Measurements from ENCODE around the gene DPH6.
"Not testable (repeated sequence)": the region's sequence is repeated elsewhere in the genome, so short reads cannot be mapped to it uniquely, and the experiment has no call there.

DPH6 gene, protein sequence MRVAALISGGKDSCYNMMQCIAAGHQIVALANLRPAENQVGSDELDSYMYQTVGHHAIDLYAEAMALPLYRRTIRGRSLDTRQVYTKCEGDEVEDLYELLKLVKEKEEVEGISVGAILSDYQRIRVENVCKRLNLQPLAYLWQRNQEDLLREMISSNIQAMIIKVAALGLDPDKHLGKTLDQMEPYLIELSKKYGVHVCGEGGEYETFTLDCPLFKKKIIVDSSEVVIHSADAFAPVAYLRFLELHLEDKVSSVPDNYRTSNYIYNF

DNA sequence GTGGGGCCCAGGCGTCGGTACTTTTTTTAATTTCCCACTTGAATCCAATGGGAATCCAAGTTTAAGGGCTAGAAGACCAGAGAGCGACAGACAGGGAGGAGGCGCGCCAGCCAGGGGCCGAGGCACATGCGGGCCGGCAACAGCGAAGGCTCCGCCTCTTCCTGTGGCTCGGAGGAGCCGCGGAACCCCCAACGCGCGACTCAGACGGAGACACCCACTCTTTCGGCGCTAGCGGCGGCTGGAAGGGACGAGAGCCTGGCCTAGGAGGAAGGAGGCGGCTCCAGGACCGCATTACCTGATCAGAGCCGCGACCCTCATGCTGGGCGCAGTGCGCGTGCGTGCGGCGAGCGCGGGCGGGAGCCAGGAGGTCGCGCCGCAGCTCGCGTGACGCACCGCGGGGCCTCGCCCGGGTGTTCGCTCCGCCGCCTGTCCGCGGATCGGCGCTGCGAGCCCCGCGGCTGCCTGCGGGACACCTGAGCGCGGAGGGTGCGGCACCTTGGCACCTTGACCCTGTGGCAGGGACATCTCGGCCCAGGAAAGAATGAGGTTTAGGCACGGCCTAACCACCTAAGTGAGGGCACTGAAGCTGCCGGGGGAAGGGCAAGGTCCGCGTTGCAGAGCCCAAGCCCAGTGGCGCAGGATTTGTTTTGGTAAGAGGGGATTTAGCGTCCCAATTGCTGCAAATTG lies at the start of gene DPH6:
TSS of gene DPH6 (minus strand) at position 342 of the 687 bp plus-strand sequence. CDS start at position 318, 24 bp downstream.
- DNase-seq (ENCODE audit: low read depth in 2 of 2), result peak; percentile 49 to 66

DNA sequence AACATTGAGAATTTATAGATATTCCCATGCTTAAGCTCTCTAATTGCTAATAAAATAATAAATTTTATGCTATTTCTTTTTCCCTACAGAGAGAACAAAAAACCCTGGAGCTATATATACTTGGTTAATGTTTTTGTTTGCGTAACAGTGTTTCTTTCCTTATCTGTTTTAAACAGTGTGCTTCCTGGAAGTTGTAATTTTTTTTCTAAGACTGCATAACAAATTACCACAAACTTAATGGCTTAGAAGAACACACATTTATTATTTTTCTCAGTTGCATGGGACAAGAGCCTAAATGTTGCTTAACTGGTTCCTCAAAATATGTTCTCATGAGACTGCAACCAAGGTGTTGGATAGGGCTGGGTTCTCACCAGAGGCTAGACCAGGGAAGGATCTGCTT lies 49.7 kb upstream of the DPH6 start:
- no peak for DNase-seq (ENCODE audit: low read depth in 2 of 2)

DNA sequence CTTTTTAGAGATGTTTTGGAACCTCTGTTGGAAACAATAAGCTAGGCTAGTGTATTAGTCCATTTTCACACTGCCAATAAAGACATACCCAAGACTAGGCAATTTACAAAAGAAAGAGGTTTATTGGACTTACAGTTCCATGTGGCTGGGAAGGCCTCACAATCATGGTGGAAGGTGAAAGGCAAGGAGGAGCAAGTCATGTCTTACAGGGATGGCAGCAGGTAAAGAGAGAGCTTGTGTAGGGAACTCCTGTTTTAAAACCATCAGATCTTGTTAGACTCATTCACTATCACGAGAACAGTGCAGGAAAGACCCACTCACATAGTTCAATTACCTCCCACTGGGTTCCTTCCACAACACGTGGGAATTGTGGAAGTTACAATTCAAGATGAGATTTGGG lies 46.0 kb upstream of the DPH6 start:
- not testable (repeated sequence) for DNase-seq (ENCODE audit: low read depth in 2 of 2)

DNA sequence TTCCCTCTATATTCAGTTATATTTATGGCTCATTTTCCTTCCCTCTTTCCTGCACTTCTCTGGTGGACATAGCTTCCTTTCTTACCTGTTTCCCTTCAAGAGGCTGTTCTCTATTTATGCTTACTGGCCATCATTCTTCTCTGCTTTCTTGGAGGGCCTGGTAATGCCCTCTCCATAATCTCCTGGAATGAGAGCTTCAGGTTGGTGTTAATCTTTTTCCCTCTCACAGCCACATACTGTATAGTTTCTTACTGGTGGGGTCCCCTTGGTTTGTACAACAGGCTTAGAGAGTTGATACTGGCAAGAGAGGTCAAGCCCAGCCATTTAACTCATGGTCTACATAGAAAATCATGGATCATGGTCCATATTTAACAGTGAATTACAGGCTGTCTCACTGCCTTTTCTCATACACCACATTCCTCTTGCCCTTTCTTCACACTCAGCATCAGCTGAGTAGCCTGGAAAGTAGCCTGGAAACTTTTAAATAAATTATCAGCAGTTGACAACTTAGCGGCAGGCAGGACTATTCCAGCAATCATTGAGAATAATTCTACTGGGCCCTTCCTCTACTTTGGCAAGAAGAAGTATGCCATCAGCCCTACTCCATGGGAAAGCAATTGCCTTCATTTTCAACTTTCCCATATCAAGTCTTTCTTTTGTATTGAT lies 38.0 kb upstream of the DPH6 start:
- no peak for DNase-seq (ENCODE audit: low read depth in 2 of 2)

DNA sequence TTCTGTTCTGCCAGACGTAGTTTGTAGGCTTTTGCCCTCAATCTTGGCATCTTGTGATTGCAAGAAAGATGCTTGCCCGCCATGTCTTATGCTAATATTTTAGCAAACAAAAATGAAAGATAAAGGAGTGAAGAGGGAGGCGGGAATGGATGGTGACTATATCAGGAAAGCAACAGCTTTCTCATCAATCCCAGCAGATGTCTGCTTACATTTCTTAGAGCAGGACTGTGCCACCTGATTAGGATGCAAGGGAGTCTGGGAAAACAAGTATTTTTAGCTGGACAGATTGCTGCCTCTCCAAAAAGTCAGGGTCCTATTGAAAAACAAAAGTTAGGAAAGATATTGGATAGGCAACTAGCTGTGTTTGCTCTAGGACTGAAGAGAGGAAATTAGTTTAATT lies 34.6 kb upstream of the DPH6 start:
- DNase-seq (ENCODE audit: low read depth in 2 of 2), result no peak

DNA sequence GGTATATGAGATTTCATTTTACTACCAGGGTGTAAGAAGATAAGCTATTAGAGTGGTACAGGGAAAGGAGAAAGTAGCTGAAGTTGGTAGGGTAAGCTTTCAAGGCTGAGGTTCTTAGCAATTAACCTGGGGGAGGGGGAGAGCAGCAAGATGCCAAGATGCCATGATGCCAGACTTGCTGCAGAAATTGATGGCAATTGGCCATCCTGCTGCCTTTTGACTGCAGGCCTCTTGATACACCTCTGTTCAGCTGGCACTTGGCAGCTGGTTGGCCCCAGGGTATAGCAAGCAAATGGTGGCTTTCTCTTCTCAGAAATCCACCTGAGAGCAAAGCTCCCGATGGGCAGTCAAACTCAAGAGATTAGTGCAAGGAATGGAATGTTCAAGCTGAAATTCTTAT lies 21.4 kb upstream of the DPH6 start:
- DNase-seq (ENCODE audit: low read depth in 2 of 2), result no peak

DNA sequence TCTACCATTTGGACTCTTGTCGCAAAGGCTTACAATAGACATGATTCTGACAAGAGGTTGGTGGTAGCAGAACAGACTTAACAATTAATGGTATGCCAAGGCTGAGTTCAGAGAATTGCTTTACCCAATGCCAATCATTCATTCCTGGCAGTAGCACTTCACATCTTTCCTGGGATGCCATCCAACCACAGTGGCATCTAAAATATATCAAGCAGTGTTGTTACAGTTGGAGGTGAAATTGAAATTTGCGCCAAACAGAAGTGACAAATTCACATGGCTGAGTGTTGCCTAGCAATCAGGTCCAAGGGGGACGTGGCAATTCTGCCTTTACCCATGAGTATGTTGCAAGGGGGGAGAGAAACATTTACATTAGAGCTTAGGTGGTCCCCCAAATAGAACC lies 21.0 kb upstream of the DPH6 start:
- no peak for DNase-seq (ENCODE audit: low read depth in 2 of 2)

DNA sequence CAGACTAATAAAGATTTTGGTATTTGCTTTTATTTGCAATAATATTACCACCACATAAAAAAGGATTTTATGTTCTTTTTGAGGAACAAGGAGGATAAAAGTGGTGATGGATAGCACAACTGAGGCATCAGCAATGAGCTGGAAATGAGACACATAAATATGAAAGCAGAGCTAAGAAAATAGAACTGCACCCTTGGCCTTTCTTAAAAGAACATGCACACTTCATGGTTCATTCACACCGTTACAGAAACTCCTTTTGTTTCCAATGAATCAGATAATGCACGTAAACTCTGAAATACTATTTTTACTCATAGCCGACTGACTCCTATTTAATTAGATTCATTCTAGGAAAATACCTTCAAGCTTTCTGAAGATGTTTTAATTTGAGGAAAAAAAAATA lies 19.9 kb upstream of the DPH6 start:
- no peak for DNase-seq (ENCODE audit: low read depth in 2 of 2)

DNA sequence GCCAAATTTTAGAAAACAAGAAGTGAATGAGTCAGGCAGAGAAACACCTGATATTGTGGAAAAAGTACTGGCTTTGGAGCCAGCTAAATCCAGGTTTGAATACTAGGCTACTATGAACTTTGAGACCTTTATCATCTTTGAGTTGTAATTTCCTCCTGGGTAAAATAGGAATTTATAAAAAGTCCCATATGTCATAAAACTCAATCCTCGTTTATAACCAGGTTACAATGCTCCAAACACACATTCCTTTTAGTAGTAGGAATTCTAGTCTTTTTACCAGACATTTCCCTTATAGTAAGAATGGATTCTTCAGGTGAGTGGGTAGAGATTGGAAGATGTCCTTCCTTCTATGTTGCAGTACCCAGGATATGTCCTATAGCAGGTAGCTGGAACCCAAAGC lies 16.7 kb upstream of the DPH6 start:
- no peak for DNase-seq (ENCODE audit: low read depth in 2 of 2)

DNA sequence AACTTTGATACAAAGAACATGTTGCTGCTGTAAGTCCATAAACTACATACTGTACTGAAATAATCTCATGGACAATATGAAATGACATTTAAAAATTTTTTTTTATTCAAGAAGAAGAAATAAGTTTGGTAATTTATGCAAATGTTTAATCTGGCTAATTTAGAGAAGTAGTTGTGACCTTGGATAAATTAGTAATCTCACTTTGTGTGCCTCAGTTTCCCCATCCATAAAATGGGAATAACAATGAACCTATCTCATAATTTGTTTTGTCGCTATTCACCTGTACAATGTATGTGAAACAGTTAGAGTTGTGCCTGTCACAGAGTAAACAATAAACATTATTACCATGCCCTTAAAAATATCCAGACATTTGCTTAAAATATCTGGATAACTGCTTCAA lies 15.3 kb upstream of the DPH6 start:
- DNase-seq (ENCODE audit: low read depth in 2 of 2), result no peak

DNA sequence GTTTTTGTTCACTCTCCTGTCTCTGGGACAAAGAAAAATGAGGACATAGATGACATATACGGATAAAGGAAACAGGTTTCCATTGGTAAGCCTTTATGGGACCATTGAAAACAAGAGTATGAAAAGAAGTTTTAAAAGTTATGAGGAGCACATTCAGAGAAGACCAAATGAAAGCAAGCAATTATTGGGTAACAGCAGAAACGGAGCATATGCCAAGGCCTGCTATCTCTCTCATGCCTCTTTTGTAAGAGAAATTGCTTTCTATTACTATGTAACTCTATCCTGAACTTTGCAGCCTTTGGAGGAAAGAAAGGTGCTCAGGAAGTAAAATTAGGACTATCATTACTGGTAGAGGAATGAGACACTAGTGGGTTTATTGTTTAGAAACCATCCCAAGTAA lies 14.9 kb upstream of the DPH6 start:
- DNase-seq (ENCODE audit: low read depth in 2 of 2), result no peak

DNA sequence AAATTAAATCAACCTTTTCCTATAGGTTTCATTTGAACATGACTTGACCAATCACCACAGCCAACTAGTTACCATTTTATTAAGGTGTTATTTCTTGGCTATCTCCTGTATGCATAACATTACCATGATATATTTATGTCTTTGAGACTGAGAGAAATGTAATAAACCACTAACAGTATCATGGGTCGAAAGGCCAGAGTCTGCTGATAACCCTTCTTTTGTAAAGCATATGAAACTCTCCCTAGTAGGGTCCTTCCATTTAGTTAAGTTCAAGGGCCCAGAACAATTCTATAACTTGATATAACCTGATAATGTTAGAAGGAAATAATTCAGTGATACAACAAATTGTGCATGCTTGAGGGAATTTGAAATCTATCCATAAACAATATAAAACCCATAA lies 14.3 kb upstream of the DPH6 start:
- no peak for DNase-seq (ENCODE audit: low read depth in 2 of 2)

DNA sequence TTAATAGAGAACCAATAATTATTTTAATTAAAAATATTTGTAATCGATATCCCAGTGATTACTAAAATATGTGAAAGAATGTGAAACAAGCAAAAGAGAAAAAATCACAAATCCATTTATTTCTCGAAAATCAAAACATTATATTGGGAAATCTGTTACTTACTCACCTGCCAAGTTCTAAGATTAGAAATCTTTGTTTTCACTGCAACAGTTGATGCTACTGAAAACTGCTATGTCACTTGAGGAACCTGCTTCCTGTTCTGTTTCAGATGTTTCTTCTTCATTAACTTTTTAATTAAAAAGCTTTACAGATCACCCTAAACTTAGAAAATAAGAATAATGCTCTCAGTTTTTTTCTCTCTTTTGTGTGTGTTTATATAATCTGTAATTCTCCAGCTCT lies 13.7 kb upstream of the DPH6 start:
- DNase-seq (ENCODE audit: low read depth in 2 of 2), result no peak

DNA sequence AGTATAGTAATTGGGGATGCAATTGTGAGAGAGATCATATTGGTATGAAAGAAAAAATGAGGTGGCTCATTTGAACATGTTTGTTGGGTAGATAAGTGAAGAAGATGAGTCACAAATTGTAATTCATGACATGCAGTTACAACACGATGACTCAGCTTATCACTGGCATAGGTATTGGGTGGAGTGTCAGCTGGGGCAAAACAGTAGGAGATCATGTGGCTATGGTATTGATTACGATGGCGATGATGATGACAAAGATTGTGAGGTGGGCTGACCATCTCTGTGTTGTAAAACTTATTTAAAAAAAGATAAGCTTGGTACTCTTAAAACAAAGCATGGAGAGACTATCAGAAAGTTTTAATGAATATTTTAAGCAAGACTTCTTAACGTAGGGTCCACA lies 11.6 kb upstream of the DPH6 start:
- DNase-seq (ENCODE audit: low read depth in 2 of 2), result no peak

DNA sequence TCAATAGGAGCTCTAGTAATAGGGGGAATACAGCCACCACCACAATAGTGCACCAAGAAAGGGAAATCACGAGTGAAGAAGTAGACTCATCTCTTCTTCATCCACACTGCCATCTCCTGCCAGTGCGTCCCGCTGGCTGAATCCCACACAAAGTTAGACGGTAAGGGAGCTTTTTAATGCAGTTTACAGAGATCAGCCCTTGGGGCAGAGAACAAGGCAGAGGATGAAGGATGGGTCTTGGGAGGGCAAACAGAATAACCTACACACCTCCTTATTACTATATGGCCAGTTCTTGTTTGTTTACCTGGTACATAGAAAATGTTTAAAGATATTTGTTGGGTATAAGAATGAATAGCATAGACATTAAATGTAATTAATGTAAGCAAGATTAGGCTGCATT lies 11.0 kb upstream of the DPH6 start:
- DNase-seq (ENCODE audit: low read depth in 2 of 2), result no peak

DNA sequence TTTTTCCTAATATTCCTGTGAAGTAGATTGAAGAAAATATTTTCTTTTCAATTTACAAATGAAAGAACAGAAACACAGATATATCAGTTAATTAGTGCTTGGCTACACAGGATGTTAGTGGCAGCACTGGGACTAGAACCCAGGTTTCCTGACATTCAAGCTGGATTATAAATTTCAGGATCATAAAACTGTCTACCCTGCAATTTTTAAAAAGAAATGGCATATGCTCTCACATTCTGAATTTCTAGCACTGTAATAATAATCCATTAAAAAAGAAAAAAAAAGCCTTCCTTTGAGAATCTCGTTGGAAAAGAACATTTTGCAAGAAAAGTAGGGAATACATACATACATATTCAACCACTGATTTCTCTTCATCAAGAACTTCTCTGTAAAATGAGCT lies 9.3 kb upstream of the DPH6 start:
- no peak for DNase-seq (ENCODE audit: low read depth in 2 of 2)

DNA sequence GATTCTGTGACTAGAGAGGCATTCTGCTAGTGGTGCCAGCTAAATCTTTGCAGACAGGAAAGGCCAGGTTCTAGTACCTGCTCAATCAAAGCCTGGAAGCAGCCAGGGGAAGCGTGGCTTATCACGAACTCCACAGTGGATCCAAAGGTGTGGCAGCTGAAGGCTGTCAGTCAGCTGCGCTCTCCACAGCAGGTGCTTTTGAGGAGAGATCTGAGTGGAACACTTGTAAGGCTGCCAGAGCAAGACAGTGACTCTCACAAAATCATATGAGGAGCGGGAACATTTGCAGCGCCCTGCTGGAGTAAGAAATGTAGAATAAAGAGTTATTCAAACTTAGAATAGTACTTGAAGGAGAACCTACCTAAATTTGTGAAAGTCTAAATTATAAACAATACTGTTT lies 5.0 kb upstream of the DPH6 start:
- no peak for DNase-seq (ENCODE audit: low read depth in 2 of 2)

DNA sequence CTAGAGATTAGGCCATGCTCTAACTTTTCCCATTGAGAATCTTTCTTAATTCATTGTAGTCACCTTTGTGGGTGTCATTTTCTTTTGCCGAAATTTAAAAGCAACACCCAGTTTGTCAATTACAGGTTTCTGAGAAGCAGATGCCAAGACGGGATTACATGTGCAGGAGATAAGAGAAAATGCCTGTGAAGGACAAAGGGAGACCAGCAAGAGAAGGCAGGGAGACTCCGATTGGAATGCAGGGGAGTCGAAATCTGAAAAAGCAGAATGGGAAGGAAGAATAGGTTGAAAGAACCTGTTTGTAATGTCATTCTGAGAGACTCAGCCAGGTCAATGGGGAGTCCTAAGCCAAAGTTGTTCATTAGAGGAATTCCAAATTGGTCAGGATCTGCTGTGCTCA lies 3.6 kb upstream of the DPH6 start:
- no peak for DNase-seq (ENCODE audit: low read depth in 2 of 2)

DNA sequence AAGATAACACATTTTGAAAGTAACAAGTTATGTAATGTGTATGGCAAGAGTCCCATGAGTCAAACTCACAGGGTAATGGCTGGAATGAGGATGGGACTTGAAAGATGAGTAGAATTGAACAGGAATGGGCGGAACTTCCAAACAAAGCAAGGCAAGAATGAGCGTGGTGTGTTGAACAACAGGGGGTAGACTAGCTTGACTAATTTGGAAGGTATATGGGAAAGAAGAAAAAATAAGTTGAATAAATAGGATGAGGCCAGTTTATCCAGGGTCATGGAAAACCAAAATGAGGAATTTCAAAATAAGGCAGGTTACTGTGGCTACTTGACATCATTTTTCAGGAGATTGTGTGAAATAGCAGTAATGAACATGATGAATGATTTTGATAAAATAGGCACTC lies 2.5 kb upstream of the DPH6 start:
- DNase-seq (ENCODE audit: low read depth in 2 of 2), result no peak

DNA sequence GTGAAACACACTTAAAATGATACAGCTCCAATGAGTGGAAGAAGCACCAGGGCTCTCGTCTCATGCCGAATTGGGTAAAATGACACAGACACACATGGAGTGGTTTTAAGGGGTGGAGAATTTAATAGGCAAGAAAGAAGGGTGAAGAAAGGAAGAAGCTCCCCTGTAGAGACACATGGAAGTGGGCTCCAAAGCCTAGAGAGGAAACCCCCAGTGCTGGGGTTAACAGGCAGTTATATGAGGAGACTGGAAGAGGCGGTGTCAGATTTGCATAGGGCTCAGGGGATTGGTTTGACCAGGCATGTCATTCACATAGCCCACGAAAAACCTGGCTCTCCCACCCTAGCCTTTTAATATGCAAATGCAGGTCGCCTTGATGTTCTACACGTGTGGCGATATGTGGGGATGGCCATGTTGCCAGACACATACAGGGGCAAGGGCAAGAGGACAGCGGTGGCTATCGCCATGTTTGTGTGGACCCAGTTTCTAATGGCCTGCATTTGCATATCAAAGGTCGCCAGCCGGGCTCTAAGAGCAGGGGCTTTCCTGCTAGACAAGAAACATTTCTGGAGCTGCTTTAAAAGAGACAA lies 1.9 kb upstream of the DPH6 start:
- no peak for DNase-seq (ENCODE audit: low read depth in 2 of 2)

DNA sequence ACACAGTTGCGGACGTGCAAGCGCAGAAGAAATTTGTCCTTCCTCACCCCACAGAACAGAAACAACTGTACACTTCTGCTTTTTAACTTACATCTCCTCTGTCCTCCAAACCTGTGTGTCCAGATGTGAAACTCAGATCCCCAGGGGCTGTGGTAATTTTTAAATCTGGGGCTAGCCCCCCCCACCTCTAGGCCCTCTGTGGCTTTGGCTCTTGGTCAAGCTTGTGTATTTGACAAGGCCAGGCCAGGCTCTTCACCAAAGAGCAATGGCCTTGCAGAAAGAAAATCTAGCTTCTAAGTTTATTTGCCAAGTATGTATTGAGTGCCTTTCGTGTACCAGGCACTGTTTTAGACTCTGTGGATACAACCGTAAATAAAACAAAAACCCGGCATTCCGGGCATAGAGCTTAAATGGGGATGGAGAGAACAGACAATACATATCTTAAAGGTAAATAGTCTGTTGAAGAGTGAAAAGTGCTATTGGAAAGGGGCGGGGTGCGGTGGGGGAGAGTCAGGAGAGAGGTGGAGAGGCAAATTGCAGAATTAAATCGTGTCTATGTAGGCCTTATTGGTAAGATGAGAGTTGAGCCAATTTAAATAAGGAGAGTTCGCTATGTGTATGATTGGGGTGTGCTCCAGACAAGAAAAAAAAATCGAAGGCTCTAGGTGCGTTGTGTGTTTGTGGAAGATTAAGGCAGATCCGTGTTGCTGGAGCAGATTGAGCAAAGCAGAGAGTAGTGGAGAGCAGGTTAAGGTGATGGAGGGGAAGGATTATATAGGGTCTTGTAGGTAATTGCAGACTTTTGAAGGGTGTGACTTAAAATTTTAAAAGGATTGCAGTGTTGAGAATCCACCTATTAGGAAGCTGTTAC lies 781 bp upstream of the DPH6 start:
- no peak for DNase-seq (ENCODE audit: low read depth in 2 of 2)

DNA sequence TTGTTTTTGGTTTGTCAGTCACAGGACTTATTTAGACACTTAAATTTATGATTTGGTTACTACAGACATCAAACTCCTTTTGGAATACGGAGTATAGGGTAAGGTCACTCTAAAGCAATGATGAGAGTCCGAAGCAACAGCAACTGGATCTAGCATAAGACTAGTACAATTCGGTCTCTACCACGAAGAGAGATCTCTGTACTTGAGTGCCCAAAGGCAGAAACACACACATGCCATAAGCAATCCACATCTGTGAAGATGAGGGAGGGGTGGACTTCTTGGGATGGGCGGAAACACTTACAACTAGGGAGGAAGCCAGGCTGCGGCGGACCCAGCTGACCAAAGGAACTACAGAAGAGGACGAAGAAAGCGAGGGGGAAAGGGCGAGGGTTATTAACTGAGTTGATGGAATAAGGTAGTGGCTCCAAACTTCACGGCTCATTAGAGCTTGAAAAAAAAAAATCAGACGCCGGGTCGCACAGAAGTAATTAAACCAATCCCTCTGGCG lies 595 bp downstream of the DPH6 start:
- DNase-seq (ENCODE audit: low read depth in 2 of 2), result peak in 1 of 2 donors; percentile 2

All from stimulated activated CD4-positive, alpha-beta T cell treated with anti-CD3 and anti-CD28 coated beads, Interleukin-1b, Interleukin-23, amount 100 ng/mL, for 1 hour (primary cell).